OCI-LY1 (cell line): ENCODE measurements around the gene CCNDBP1.

Experiments
- EZH2 ChIP-seq: fragments of 200-600 bp; sonication (generic), shearing (Covaris generic); IDR thresholded peaks from 2 replicates; pipeline ENCODE4 v1.8.0; 2017; ENCODE audit warnings: borderline replicate concordance, mixed run types, mild to moderate bottlenecking, antibody characterized with exemption, low read length, moderate library complexity, mixed read lengths
- TF ChIP-seq, protein P1 (sequence below): fragments of 200-600 bp; sonication (generic), shearing (Covaris generic); IDR thresholded peaks from 2 replicates; pipeline ENCODE4 v1.5.1; 2017; ENCODE audit warnings: mild to moderate bottlenecking, antibody characterized with exemption, low read length, moderate library complexity, mixed read lengths

DNA sequence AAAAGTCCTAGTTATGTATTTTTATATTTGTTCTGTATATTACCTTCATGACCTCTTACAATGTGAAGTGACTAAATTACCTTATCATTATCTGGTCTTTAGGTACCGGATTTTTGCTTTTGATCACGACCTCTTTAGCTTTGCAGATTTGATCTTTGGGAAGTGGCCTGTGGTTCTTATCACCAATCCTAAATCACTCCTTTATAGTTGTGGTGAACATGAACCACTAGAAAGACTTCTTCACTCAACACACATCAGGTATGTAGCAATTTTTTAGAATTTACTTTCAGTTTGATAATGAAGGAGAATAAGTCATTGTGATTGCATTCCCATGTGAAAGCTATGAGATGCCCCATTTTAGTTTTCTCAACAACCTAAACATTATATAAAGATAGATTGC lies 33.5 kb upstream of the CCNDBP1 start:
- TF ChIP-seq, protein P1, sequence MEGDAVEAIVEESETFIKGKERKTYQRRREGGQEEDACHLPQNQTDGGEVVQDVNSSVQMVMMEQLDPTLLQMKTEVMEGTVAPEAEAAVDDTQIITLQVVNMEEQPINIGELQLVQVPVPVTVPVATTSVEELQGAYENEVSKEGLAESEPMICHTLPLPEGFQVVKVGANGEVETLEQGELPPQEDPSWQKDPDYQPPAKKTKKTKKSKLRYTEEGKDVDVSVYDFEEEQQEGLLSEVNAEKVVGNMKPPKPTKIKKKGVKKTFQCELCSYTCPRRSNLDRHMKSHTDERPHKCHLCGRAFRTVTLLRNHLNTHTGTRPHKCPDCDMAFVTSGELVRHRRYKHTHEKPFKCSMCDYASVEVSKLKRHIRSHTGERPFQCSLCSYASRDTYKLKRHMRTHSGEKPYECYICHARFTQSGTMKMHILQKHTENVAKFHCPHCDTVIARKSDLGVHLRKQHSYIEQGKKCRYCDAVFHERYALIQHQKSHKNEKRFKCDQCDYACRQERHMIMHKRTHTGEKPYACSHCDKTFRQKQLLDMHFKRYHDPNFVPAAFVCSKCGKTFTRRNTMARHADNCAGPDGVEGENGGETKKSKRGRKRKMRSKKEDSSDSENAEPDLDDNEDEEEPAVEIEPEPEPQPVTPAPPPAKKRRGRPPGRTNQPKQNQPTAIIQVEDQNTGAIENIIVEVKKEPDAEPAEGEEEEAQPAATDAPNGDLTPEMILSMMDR = no peak
- TF ChIP-seq EZH2 = no peak
